DMS53 (cell line): ENCODE results near the gene TUBA4A.
A peak's percentile ranks its signal among the peaks of the same experiment; 100 is the strongest.
"Not testable (repeated sequence)": the region's sequence is repeated elsewhere in the genome, so short reads cannot be mapped to it uniquely, and the experiment has no call there.

Experiments
- DNase-seq: peaks from one replicate; lab custom pipeline; 2025; lab: John Stamatoyannopoulos, UW

TUBA4A gene

GRCh38 chr2:219268294-219268693, 14.6 kb upstream of the TUBA4A start:
- DNase-seq, result no peak

DNA sequence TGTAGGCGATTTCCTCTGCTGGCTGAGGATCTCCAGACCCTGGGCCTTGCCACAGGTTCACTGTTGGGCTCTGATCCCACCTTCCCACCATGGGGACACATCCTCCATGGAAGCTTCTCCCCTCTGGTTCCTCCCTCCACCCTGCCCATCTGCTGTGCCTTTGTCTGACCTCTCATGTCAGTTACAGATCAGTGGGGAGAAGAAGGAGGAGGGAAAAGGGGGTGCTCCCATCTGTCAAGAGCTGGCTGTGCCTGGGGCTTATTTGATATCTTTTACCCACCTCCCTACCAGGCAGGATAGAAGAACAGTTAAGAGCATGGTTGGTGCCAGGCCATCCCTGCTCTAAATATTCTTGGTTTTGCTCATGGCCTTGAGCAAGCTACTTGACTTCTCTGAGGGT, 13.2 kb upstream of the TUBA4A start:
- DNase-seq, result no peak

- no peak for DNase-seq
These were observed 12.5 kb upstream of the TUBA4A start for GRCh38 chr2:219266232-219266631.

DNA sequence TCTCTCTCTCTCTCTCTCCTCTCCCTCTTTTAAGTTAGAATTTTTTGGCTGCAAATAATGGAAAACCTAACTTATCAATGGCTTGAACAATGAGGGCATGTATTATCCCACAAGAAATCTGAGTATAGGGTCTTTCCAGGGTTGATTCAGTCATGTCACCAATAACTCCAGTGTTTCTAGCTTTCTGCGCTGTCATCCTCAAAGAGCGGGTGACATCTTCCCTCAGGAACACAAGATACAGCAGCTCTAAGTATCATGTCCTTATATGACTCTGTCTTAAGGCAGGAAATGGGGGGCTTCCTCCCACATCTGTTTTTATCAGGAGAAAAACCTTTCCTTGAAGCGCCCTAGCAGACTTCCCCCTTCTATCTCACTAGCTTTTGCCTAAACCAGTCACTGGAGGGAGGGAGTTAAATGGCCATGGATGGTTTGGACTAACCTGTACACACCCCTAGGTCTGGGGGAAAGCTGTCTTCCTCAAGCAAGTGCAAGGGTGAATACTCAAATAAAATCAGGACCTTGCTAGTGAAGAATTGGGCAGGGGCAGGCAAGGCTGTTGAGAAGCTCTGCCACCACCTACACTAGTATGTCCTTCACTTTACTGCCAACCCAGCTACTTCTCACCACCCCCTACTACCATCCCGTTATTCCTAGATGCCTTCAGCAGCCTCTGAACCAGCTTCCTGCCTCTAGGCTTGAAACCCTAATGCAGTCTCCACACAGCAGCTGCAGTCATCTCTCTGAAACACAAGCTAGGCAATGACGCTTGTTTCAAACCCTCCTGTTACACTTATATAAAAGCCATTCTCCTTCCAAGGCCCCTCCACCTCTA, 7.5 kb upstream of the TUBA4A start:
- DNase-seq, result no peak

DNA sequence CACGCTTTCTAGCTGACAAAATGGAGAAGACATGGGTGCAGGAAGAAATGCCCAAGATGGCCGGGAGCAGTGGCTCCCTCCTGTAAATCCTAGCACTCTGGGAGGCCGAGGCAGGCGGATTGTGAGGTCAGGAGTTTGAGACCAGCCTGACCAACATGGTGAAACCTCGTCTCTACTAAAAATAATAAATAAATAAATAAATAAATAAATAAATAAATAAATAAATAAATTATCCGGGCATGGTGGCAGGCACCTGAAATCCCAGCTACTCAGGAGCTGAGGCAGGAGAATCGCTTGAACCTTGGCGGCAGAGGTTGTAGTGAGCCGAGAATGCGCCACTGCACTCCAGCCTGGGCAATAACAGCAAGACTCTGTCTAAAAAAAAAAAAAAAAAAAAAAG, 5.2 kb upstream of the TUBA4A start:
- not testable (repeated sequence) for DNase-seq

DNA sequence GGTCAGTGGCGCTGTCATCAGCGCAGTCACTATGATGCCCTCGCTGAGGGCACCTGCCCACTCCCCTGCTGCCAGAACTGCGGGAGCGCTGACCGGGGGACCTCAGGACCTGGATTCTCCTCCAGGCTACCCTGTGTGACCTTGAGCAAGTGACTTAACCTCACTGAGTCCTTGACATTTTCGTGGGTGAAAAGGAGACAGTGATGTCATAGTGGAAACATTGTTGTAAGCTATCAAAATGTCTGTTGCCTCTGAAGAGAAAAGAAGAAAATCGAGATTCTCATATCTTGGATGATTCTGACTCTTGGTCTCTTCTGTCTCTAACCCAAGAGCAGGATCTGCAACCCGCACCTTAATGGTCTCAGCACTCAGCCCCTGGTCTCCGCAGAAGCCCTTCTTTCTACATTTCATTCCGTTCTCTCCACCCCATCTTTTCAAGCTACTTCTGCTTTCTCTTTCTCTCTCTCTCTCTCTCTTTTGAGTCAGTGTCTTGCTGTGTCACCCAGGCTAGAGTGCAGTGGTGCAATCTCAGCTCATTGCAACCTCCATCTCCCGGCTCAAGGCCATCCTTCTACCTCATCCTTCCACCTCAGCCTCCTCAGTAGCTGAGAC, 978 bp upstream of the TUBA4A start:
- DNase-seq, result peak; percentile 30

DNA sequence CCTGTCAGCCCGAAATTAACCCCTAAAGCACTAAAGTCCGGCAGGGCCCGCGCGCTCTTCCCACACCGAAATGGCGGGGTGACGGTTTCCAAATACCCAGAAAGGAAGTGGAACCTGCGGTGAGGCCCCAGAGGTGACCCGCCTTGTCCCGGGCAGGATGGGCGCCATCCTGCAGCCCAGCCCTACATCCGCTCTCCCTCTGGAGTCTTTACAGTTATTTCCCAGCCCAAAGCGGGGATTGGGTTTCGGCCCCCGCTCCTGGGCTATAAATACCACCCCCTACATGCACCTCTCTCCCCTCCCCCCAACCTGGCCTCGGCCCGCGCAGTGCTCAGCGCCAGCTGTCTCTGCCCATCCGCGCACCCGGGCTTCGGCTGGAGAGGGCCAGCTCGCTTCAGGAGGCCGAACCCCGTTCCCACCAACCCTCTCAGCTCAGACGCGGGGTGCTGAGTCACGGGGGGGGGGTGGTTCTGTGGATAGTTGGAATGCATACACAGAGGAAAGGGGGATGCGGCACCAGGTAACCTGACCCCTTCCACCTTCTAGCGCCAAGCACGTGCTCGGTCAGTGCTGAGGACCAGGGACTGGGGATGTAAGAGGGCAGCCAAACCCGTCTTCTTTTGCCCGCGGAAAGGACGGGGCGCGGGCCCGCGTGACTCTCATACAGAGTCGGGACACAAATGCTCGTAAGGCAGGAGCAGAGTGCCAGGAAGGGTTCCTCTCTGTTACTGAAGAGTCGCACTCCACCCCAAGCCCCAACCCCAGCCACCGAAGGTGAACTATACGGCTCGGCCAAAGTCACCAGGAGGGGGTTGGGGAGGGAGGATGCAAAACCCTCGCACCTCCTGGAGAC, 592 bp downstream of the TUBA4A start, which contains the start of gene TUBA4B:
TSS of gene TUBA4B (plus strand) at position 344 of the 853 bp plus-strand sequence. CDS start at position 509, 165 bp downstream.
- DNase-seq, result peak; percentile 69

- peak; percentile 61 for DNase-seq
These were observed 1.2 kb downstream of the TUBA4A start for GRCh38 chr2:219252570-219252899.

DNA sequence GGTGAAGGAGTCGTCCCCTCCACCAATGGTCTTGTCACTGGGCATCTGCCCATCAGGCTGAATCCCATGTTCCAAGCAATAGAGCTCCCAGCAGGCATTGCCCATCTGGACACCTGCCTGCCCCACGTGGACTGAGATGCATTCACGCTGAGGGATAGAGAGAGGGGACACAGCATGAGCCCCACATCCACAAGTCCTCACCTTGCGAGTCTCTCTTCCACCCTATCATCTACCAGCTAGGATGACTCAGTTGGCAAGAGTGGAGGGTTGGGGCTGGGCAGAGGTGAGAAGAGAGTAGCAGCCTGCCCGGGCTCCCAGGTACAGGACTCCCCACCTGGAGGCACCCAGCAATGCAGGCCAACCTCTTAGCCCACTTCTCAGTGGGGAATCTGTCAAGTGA, 1.6 kb downstream of the TUBA4A start:
- peak; percentile 58 for DNase-seq

- no peak for DNase-seq
These were observed 2.1 kb downstream of the TUBA4A start for GRCh38 chr2:219251656-219252055.

DNA sequence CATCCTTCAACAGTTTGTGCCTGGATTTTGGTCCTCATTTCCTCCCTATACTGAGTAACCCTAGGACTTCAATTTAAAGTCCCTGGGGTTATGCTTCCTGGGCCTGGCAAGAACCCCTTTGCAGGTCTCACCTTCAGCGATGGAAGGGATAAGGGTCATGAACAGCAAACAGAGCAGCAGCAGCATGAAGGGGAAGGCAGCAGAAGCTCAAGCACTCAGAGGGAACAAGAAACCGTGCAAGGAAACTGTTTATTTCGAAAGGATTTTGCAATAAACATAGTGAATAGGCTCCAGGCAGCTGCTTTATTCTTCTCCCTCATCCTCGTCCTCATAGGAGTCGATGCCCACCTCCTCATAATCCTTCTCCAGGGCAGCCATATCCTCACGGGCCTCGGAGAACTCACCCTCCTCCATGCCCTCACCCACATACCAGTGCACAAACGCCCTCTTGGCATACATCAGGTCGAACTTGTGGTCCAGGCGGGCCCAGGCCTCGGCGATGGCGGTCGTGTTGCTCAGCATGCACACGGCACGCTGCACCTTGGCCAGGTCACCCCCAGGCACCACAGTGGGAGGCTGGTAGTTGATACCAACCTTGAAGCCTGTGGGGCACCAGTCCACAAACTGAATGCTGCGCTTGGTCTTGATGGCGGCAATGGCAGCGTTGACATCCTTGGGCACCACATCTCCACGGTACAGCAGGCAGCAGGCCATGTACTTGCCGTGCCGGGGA, 3.5 kb downstream of the TUBA4A start:
- peak; percentile 56 for DNase-seq

GRCh38 chr2:219249203-219249980, 4.3 kb downstream of the TUBA4A start:
- DNase-seq, result peak; percentile 97

DNA sequence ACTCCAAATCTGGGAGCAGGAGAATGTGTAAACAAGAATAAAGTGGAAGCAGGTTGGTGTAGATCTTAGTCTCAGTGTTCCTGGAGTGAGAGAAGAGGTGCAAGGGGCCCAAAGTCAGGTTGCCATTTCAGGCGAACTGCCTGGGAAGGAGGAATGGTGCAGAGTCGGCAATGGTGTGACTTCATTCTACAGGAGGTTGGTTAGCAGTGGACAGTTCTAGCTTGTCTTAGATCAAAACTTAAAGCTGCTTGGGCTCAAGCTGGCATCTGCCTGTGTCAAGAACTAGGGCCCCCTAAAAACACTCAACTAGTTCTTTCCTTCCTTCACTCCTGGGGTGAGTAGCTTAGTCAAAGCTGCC, 4.9 kb downstream of the TUBA4A start:
- no peak for DNase-seq

GRCh38 chr2:219247678-219248642, 5.8 kb downstream of the TUBA4A start:
- DNase-seq, result peak; percentile 24

- DNase-seq, result no peak
These were observed 7.2 kb downstream of the TUBA4A start for GRCh38 chr2:219246559-219246958.

- DNase-seq, result peak; percentile 48
These were observed 7.9 kb downstream of the TUBA4A start for GRCh38 chr2:219245899-219246230.

GRCh38 chr2:219245148-219245898, 8.4 kb downstream of the TUBA4A start, which contains the start of the genes GLB1L and STK16:
TSS of gene GLB1L (minus strand) at chr2:219245444. CDS start at chr2:219243573, 1,871 bp downstream.
TSS of gene STK16 (plus strand) at chr2:219245479. CDS start at chr2:219246000, 521 bp downstream.
- peak; percentile 94 for DNase-seq

GRCh38 chr2:219244789-219245147, 8.9 kb downstream of the TUBA4A start:
- DNase-seq, result no peak

GRCh38 chr2:219243291-219243761, 10.4 kb downstream of the TUBA4A start:
- DNase-seq, result no peak
